HG03196 (cell line): ENCODE data around the gene FBXL19.

Source experiments
- ATAC-seq: cut with Tn5 transposase; IDR thresholded peaks from one replicate; pipeline ENCODE4 v1.9.1; 2021; ENCODE audit not compliant: unreplicated experiment

Gene FBXL19

DNA sequence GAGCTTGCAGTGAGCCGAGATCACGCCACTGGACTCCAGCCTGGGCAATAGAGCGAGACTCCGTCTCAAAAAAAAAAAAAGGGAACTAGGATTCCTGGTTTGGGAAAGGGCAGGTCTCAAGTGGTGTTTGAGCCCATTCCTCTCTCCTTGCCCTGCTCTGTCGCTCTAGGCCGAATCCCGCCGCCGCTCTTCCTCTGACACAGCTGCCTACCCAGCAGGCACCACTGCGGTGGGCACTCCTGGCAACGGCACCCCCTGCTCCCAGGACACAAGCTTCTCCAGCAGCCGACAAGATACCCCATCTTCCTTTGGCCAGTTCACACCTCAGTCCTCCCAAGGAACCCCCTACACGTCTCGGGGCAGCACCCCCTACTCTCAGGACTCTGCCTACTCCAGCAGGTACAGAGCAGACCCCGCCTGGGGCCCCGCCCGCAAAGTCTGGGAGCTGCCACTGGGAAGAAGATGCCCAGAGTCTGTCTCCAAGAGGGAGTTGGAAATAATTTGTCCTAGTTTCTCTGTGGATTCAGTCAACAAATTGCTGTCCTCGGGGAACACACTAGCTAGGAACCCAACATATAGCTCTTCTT, 40.6 kb downstream of the FBXL19 start:
- no peak for ATAC-seq

- no peak for ATAC-seq
Observed at GRCh38 chr16:30964574-30965226, 41.3 kb downstream of the FBXL19 start.

DNA sequence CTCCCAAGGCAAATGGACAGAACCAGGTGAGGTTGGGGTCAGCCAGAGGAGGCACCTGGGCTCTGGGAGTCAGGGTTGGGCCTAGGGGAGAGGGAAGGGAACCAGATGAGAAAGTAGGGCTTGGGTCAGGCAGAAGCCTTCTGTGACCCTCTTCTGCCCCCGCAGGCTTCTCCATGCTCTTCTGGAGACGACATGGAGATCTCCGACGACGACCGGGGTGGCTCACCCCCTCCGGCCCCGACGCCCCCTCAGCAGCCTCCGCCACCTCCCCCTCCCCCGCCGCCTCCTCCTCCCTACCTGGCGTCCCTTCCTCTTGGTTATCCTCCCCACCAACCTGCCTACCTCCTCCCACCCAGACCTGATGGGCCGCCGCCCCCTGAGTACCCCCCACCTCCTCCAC, 42.1 kb downstream of the FBXL19 start:
- no peak for ATAC-seq

- no peak for ATAC-seq
Observed at GRCh38 chr16:30966033-30966619, 42.8 kb downstream of the FBXL19 start.

- no peak for ATAC-seq
Observed at GRCh38 chr16:30967795-30968194, 44.4 kb downstream of the FBXL19 start.

GRCh38 chr16:30969246-30969842, 46.0 kb downstream of the FBXL19 start:
- ATAC-seq: no peak

GRCh38 chr16:30971298-30971697, 47.9 kb downstream of the FBXL19 start:
- ATAC-seq: no peak

DNA sequence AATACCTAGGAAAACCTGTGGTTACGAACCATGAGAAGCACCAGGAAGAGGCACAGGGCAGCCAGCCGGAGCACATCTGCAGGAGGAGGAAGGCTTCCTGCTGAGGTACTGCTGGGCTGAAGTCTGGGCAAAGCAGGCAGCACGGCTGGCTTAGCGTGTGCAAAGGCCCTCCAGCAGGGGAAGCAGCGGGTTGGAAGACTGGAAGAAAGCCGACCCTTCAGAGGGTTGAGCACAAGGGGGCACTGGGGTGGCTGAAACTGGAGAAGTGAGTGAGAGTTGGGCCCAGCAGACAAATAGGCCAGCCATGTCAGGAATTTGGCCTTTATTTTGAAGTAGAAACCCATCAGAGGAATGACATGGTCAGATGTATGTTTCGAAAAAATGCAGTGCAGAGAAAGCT, 49.5 kb downstream of the FBXL19 start:
- ATAC-seq: no peak

GRCh38 chr16:30974348-30974747, 51.0 kb downstream of the FBXL19 start:
- no peak for ATAC-seq

DNA sequence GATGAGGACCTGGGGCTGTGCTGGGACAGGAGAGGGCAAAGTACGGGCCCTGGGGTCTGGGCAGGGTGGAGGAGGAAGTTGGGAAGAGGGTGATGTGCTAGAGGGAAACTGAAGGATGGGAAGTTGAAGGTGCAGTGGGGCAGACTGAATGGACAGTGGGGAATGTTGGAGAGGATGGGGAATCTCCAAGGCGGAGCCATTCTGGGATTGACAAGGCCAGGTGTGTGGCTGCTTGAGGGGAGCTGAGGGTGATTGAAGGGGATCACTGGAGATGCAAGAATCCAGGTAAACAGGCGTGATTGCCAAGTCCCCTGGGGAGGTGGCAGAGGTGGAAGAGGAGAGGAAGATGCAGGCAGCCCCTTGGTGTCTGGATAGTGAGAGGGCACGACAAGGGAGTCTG, 53.1 kb downstream of the FBXL19 start:
- ATAC-seq: no peak

DNA sequence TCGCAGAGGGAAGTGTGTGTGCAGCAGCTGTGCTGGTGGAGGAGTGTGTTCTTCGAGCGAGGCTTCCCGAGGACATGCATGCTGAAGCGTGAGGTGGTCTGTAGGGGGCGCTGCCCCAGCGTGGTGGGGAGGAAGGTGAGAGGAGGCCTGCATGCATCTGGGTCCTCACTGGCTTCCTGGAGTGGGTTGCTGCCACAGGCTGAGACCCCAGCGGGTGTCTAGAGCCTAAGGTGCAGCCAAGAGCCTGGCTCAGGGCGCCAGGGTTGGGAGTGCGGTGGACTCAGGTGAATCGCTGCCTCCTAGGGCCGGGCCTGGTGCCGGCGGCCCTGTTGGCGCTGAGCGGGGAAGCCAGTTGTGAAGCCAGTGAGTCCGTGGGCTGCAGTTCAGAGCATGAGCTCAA, 54.1 kb downstream of the FBXL19 start:
- no peak for ATAC-seq

DNA sequence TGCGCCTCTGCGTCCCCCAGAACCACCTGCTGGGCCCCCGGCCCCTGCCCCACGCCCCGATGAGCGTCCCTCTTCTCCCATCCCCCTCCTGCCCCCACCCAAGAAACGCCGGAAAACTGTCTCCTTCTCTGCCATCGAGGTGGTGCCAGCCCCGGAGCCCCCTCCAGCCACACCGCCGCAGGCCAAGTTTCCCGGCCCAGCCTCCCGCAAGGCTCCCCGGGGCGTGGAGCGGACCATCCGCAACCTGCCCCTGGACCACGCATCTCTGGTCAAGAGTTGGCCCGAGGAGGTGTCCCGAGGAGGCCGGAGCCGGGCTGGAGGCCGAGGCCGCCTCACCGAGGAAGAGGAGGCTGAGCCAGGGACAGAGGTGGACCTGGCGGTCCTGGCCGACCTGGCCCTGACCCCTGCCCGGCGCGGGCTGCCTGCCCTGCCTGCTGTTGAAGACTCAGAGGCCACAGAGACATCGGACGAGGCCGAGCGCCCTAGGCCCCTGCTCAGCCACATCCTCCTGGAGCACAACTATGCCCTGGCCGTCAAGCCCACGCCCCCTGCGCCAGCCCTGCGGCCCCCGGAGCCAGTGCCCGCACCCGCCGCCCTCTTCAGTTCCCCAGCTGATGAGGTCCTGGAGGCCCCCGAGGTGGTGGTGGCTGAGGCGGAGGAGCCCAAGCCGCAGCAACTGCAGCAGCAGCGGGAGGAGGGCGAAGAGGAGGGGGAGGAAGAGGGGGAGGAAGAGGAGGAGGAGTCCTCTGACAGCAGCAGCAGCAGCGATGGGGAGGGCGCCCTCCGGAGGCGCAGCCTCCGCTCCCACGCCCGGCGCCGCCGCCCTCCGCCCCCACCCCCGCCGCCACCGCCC, 56.0 kb downstream of the FBXL19 start:
- no peak for ATAC-seq

DNA sequence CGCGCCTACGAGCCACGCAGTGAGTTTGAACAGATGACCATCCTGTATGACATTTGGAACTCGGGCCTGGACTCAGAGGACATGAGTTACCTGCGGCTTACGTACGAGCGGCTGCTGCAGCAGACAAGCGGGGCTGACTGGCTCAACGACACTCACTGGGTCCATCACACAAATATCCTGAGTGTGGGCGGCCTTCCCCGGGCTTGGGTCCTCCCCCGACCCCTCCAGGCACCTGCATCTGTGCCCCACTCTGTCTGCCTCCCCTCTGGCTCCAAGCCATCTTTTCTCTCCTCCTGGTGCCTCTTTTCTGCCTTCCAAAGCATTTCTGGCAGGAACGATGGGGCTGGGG, 56.6 kb downstream of the FBXL19 start:
- no peak for ATAC-seq

DNA sequence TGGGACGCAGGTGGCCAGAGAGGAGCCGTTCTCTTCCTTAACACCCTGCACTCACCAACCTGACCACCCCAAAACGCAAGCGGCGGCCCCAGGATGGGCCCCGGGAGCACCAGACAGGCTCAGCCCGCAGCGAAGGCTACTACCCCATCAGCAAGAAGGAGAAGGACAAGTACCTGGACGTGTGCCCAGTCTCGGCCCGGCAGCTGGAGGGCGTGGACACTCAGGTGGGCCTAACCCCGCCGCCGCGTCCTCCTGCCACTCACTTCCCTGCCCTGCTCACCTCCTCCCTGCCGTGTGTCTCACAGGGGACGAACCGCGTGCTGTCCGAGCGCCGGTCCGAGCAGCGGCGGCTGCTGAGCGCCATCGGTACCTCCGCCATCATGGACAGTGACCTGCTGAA, 57.1 kb downstream of the FBXL19 start:
- no peak for ATAC-seq

DNA sequence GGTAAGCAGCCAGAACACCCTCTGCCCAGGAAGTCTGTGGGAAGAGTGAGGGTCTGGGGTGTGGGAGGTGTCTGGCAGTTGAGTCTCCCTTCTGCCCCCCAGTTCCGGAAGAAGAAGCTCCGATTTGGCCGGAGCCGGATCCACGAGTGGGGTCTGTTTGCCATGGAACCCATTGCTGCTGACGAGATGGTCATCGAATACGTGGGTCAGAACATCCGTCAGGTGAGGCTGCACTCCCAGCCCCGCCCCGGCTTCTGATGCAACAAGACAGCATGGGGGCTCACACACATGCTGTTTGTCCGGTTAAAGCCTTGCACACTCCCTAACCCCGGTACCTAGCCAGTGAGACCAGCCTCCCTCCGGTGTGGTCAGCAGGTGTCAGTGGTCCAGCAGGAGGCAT, 57.6 kb downstream of the FBXL19 start:
- ATAC-seq: no peak

GRCh38 chr16:30982548-30983288, 59.3 kb downstream of the FBXL19 start:
- ATAC-seq: no peak

- no peak for ATAC-seq
Observed at GRCh38 chr16:30983289-30983889, 60.0 kb downstream of the FBXL19 start.

DNA sequence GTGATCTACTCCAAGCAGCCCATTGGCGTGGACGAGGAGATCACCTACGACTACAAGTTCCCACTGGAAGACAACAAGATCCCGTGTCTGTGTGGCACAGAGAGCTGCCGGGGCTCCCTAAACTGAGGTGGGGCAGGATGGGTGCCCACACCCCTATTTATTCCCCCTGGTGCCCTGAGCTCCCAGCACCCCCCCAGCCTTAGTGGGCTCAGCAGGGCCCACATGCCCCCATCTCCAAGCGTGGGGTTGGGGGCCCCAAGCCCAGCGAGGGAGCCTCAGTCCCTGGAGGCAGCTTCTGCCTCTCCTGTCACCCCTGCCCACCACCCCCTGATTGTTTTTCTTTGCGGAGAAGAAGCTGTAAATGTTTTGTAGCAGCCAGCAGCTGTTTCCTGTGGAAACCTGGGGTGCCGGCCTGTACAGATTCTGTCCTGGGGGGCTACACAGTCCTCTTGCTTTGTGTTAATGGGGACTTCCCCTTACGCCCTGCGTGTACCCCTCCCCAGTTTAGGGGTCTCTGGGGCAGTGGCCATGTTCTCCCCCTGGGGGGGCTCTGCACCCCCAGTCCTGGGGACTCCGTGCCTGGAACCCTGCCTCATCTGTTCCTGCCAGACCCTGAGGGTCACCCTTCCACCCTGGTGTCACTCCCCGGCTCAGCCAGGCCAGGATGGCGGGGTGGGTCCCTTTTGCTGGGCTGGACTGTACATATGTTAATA, 60.7 kb downstream of the FBXL19 start:
- no peak for ATAC-seq

- ATAC-seq: no peak
Observed at GRCh38 chr16:30984669-30985400, 61.5 kb downstream of the FBXL19 start, which contains the start of gene HSD3B7. Gene HSD3B7 (plus strand): TSS chr16:30985207. CDS start chr16:30985659, 452 bp downstream.
